HEK293 (cell line): ENCODE measurements around the gene HPSE2.

ENCODE experiments used
- CTCF ChIA-PET: fragments of 350-600 bp; formaldehyde crosslinking; extraction: SDS; loops from one replicate; lab custom pipeline; 2021; ENCODE audit warnings: antibody characterized with exemption; lab: Yijun Ruan, JAX
- POLR2A ChIA-PET: fragments of 300-600 bp; formaldehyde crosslinking; extraction: SDS; loops from one replicate; lab custom pipeline; 2020; ENCODE audit warnings: antibody characterized with exemption, inconsistent platforms; lab: Yijun Ruan, JAX
- H3K27ac ChIP-seq: fragments of 200-500 bp; sonication (Bioruptor generic); 2 replicates; pipeline ENCODE4 v1.5.1; 2014; ENCODE audit warnings: low read depth, low read length, control low read depth, inconsistent platforms; ENCODE audit errors: extremely low read depth
- H3K36me3 ChIP-seq, 2 experiments: fragments of 200-500 bp in 1 of 2; sonication (Bioruptor generic) in 1 of 2; 1 replicate in 1 of 2; 2 replicates in 1 of 2; pipeline ENCODE4 v1.5.1; 2014 to 2017; ENCODE audit warnings: inconsistent platforms in 2 of 2, low read length in 2 of 2; ENCODE audit not compliant: control insufficient read depth in 2 of 2, insufficient read depth in 1 of 2
- H3K4me1 ChIP-seq: fragments of 200-500 bp; sonication (Bioruptor generic); 2 replicates; pipeline ENCODE4 v1.5.1; 2014; ENCODE audit warnings: mild to moderate bottlenecking, low read length, inconsistent platforms; ENCODE audit not compliant: control insufficient read depth, insufficient read depth
- H3K4me3 ChIP-seq: 2 replicates; pipeline ENCODE4 v1.5.1; 2011; ENCODE audit warnings: low read depth, mild to moderate bottlenecking, control low read depth, low read length, moderate library complexity
- H3K9me3 ChIP-seq: fragments of 200-500 bp; sonication (Bioruptor generic); 2 replicates; pipeline ENCODE4 v1.5.1; 2014; ENCODE audit warnings: low read depth, low read length, inconsistent platforms; ENCODE audit not compliant: control insufficient read depth, insufficient read depth
- HOXC10 ChIP-seq: sonication (generic); formaldehyde crosslinking; IDR thresholded peaks from 2 replicates; pipeline ENCODE4 v1.8.1; 2023; ENCODE audit warnings: mild to moderate bottlenecking, missing genetic modification reagents
- MEIS1 ChIP-seq: sonication (generic); formaldehyde crosslinking; IDR thresholded peaks from 2 replicates; pipeline ENCODE4 v1.8.1; 2022; ENCODE audit warnings: missing genetic modification reagents, mild to moderate bottlenecking, borderline replicate concordance
- MYNN ChIP-seq: fragments of 450-650 bp; formaldehyde crosslinking; IDR thresholded peaks from 2 replicates; pipeline ENCODE4 v1.5.1; 2016; ENCODE audit warnings: missing biosample characterization, missing genetic modification characterization, borderline replicate concordance
- MZF1 ChIP-seq: fragments of 450-650 bp; formaldehyde crosslinking; IDR thresholded peaks from 2 replicates; pipeline ENCODE4 v1.5.1; 2017; ENCODE audit warnings: missing biosample characterization, missing genetic modification characterization, borderline replicate concordance
- WT1 ChIP-seq: fragments of 450-650 bp; formaldehyde crosslinking; IDR thresholded peaks from 2 replicates; pipeline ENCODE4 v1.5.1; 2016; ENCODE audit warnings: missing biosample characterization, missing genetic modification characterization
- ZEB2 ChIP-seq: fragments of 450-650 bp; formaldehyde crosslinking; IDR thresholded peaks from 2 replicates; pipeline ENCODE4 v1.5.1; 2016; ENCODE audit warnings: missing biosample characterization, missing genetic modification characterization
- ZNF155 ChIP-seq: fragments of 450-650 bp; formaldehyde crosslinking; IDR thresholded peaks from 2 replicates; pipeline ENCODE4 v1.5.1; 2016; ENCODE audit warnings: missing biosample characterization, missing genetic modification characterization
- ZNF19 ChIP-seq: fragments of 450-650 bp; formaldehyde crosslinking; IDR thresholded peaks from 2 replicates; pipeline ENCODE4; 2016; ENCODE audit warnings: missing biosample characterization, missing genetic modification characterization, low read depth
- ZNF266 ChIP-seq: fragments of 450-650 bp; formaldehyde crosslinking; IDR thresholded peaks from 2 replicates; pipeline ENCODE4 v1.5.1; 2016; ENCODE audit warnings: missing biosample characterization, missing genetic modification characterization, low read depth
- ZNF354C ChIP-seq: fragments of 450-650 bp; formaldehyde crosslinking; IDR thresholded peaks from 2 replicates; pipeline ENCODE4 v1.5.1; 2016; ENCODE audit warnings: missing biosample characterization, missing genetic modification characterization, low read depth, borderline replicate concordance
- ZNF423 ChIP-seq: fragments of 450-650 bp; formaldehyde crosslinking; IDR thresholded peaks from 2 replicates; pipeline ENCODE4 v1.5.1; 2016; ENCODE audit warnings: missing biosample characterization, missing genetic modification characterization
- ZNF48 ChIP-seq: fragments of 450-650 bp; formaldehyde crosslinking; IDR thresholded peaks from 2 replicates; pipeline ENCODE4 v1.5.1; 2016; ENCODE audit warnings: missing biosample characterization, missing genetic modification characterization
- ZNF510 ChIP-seq: fragments of 450-650 bp; formaldehyde crosslinking; IDR thresholded peaks from 2 replicates; pipeline ENCODE4 v1.5.1; 2018; ENCODE audit warnings: mild to moderate bottlenecking, missing genetic modification characterization, missing biosample characterization; ENCODE audit not compliant: insufficient replicate concordance
- ZNF549 ChIP-seq: fragments of 450-650 bp; IDR thresholded peaks from 2 replicates; pipeline ENCODE4 v1.5.1; 2018; ENCODE audit warnings: missing biosample characterization, missing genetic modification characterization, mild to moderate bottlenecking, inconsistent platforms, moderate library complexity
- ZNF558 ChIP-seq: fragments of 450-650 bp; formaldehyde crosslinking; IDR thresholded peaks from 2 replicates; pipeline ENCODE4 v1.5.1; 2016; ENCODE audit warnings: missing biosample characterization, missing genetic modification characterization
- ZNF624 ChIP-seq: fragments of 450-650 bp; formaldehyde crosslinking; IDR thresholded peaks from 2 replicates; pipeline ENCODE4 v1.5.1; 2017; ENCODE audit warnings: missing biosample characterization, missing genetic modification characterization
- ZNF776 ChIP-seq: fragments of 450-650 bp; formaldehyde crosslinking; IDR thresholded peaks from 2 replicates; pipeline ENCODE4 v1.5.0; 2017; ENCODE audit warnings: missing biosample characterization, missing genetic modification characterization, borderline replicate concordance
- TF ChIP-seq, protein P1 (sequence below): fragments of 450-650 bp; formaldehyde crosslinking; IDR thresholded peaks from 2 replicates; pipeline ENCODE4 v1.5.1; 2016; ENCODE audit warnings: missing biosample characterization, missing genetic modification characterization
- TF ChIP-seq, protein P2 (sequence below): fragments of 450-650 bp; formaldehyde crosslinking; IDR thresholded peaks from 2 replicates; pipeline ENCODE4 v1.5.1; 2016; ENCODE audit warnings: missing biosample characterization, missing genetic modification characterization
- TF ChIP-seq, protein P3 (sequence below): fragments of 450-650 bp; formaldehyde crosslinking; IDR thresholded peaks from 2 replicates; pipeline ENCODE4 v1.5.1; 2016; ENCODE audit warnings: missing biosample characterization, missing genetic modification characterization

Gene HPSE2

DNA sequence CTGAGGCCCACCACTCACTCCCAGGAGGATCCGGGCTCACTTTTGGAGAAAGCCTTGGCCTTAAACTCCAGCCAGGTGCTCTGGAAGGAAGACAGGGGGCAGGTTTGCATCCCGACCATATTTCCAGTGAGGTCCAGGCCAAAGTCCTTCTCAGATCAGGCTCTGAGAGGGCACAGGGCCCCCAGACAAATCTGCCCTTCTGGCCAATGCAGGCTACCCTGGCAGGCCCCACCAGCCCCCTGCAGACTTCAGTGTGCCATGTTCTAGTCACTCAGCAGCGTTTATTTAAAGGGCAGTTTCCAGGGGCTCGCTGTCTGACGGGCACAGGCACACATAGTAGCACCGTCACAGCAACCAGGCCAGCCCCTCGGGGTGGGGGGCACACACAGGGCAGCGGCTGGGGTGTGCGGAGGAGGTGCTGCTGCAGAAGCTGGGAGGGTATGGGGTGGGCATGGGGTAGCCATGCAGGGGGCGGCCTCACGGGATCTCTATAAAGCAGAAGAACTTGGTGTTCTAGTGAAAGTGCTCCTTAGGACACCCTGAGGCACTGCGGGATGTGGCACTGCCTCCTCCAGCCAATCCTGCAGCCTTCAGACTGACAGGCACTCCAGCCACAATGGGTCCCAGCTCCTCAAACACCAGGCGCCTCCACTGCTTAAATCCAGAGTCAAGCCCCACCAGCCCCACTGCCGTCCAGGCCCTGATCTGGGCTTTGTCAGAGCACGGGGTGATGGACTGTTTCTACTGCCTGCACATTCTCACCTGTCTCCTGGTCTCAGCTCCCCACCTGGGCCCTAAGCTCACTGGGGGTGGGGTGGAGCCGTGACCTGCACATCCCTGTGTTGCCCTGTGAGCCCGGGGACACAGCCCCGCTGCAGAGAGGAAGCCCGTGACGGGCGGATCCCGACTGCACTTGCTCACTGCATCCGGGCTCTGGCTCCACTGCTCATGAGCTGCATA lies 811.1 kb downstream of the HPSE2 start (continued):
- TF ChIP-seq, protein P1, sequence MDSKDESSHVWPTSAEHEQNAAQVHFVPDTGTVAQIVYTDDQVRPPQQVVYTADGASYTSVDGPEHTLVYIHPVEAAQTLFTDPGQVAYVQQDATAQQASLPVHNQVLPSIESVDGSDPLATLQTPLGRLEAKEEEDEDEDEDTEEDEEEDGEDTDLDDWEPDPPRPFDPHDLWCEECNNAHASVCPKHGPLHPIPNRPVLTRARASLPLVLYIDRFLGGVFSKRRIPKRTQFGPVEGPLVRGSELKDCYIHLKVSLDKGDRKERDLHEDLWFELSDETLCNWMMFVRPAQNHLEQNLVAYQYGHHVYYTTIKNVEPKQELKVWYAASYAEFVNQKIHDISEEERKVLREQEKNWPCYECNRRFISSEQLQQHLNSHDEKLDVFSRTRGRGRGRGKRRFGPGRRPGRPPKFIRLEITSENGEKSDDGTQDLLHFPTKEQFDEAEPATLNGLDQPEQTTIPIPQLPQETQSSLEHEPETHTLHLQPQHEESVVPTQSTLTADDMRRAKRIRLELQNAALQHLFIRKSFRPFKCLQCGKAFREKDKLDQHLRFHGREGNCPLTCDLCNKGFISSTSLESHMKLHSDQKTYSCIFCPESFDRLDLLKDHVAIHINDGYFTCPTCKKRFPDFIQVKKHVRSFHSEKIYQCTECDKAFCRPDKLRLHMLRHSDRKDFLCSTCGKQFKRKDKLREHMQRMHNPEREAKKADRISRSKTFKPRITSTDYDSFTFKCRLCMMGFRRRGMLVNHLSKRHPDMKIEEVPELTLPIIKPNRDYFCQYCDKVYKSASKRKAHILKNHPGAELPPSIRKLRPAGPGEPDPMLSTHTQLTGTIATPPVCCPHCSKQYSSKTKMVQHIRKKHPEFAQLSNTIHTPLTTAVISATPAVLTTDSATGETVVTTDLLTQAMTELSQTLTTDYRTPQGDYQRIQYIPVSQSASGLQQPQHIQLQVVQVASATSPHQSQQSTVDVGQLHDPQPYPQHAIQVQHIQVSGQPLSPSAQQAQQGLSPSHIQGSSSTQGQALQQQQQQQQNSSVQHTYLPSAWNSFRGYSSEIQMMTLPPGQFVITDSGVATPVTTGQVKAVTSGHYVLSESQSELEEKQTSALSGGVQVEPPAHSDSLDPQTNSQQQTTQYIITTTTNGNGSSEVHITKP (tag by site-specific recombination), result no peak
- no peak for TF ChIP-seq WT1 (tag by site-specific recombination)
- TF ChIP-seq ZNF776 (tag by site-specific recombination), result no peak
- TF ChIP-seq MZF1 (tag by site-specific recombination), result no peak
- no peak for TF ChIP-seq ZNF510
- TF ChIP-seq ZNF19, result no peak
- no peak for TF ChIP-seq ZNF624 (tag by site-specific recombination)
- TF ChIP-seq ZNF423 (tag by site-specific recombination), result no peak
- no peak for TF ChIP-seq ZNF48 (tag by site-specific recombination)
- TF ChIP-seq ZNF354C, result no peak
- TF ChIP-seq HOXC10 (CRISPR knock-in tag), result no peak
- no peak for TF ChIP-seq ZNF558 (tag by site-specific recombination)
- TF ChIP-seq ZEB2 (tag by site-specific recombination), result no peak

DNA sequence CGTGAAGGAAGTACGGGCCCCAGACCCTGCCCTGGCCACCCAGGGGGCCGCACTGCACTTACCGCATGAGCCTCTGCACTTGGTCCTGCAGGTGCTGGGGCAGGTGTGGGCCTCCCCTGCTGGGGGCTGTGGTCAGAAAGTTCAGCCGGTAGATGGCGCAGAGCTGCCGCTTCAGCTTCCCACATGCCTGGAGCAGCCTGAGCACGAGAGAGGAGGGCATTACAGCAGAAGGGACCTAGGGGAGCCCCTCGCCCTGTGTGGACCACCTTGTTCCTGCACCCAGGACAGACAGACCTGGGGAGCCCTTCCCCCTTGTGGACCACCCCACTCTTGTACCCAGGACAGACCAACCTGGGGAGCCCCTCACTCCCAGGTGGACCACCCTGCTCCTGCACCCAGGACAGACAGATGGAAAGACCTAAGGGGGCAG lies 811.9 kb downstream of the HPSE2 start:
- Histone ChIP-seq H3K4me3 (no peak overlapping the region), H3K27ac (no peak overlapping the region), H3K9me3 (no peaks in the 10 kb centered on the region), H3K4me1 (no peaks in the 10 kb centered on the region), H3K36me3 (peaks cover 0 to 41% of the 10 kb centered on the region in 2 experiments; a peak in 1 of 3 replicates)
- ChIA-PET CTCF (interaction anchor here (1.3 kb wide), 1 partner anchor 115 kb away, joined by 3 read pairs; no protein-coding TSS in a partner anchor), POLR2A (no interaction called here)
- TF ChIP-seq ZNF549, result no peak
- no peak for TF ChIP-seq ZNF266
- TF ChIP-seq MEIS1 (CRISPR knock-in tag), result no peak
- no peak for TF ChIP-seq ZNF155 (tag by site-specific recombination)
- TF ChIP-seq, protein P2, sequence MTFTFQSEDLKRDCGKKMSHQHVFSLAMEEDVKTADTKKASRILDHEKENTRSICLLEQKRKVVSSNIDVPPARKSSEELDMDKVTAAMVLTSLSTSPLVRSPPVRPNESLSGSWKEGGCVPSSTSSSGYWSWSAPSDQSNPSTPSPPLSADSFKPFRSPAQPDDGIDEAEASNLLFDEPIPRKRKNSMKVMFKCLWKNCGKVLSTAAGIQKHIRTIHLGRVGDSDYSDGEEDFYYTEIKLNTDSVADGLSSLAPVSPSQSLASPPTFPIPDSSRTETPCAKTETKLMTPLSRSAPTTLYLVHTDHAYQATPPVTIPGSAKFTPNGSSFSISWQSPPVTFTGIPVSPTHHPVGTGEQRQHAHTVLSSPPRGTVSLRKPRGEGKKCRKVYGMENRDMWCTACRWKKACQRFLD (tag by site-specific recombination), result no peak
- no peak for TF ChIP-seq ZNF624 (tag by site-specific recombination)
- no peak for TF ChIP-seq MYNN (tag by site-specific recombination)
- TF ChIP-seq, protein P3, sequence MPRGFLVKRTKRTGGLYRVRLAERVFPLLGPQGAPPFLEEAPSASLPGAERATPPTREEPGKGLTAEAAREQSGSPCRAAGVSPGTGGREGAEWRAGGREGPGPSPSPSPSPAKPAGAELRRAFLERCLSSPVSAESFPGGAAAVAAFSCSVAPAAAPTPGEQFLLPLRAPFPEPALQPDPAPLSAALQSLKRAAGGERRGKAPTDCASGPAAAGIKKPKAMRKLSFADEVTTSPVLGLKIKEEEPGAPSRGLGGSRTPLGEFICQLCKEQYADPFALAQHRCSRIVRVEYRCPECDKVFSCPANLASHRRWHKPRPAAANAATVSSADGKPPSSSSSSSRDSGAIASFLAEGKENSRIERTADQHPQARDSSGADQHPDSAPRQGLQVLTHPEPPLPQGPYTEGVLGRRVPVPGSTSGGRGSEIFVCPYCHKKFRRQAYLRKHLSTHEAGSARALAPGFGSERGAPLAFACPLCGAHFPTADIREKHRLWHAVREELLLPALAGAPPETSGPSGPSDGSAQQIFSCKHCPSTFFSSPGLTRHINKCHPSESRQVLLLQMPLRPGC (tag by site-specific recombination), result no peak
- TF ChIP-seq, all 188 proteins: peak for 0
